HG03280 (cell line): ENCODE data around the gene CACNB4.
A peak's percentile ranks its signal among the peaks of the same experiment; 100 is the strongest.

ENCODE experiments used
- ATAC-seq: cut with Tn5 transposase; IDR thresholded peaks from one replicate; pipeline ENCODE4 v1.9.1; 2021; ENCODE audit warnings: mild to moderate bottlenecking, moderate library complexity; ENCODE audit not compliant: unreplicated experiment

CACNB4 gene

DNA sequence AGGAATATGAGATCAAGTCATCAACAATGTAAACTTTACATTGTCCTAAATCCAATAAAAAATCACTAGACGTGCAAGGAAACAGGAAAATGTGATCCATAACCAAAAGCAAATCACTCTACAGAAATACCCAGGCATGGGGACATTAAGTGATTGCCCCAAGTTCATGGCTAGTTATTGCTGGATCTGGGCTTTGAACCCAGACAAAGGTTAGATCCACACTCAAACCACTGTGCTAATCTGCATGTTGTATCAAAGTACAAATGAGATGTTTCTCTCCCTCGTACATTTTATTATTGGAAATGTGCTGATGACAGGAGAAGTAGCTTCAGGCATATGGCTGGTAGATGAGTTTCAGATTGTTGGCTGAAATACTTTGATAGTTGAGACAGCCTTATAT is 267.9 kb downstream of the CACNB4 start:
- no peak for ATAC-seq

- no peak for ATAC-seq
Measured at GRCh38 chr2:151828890-151829324, 269.9 kb downstream of the CACNB4 start.

DNA sequence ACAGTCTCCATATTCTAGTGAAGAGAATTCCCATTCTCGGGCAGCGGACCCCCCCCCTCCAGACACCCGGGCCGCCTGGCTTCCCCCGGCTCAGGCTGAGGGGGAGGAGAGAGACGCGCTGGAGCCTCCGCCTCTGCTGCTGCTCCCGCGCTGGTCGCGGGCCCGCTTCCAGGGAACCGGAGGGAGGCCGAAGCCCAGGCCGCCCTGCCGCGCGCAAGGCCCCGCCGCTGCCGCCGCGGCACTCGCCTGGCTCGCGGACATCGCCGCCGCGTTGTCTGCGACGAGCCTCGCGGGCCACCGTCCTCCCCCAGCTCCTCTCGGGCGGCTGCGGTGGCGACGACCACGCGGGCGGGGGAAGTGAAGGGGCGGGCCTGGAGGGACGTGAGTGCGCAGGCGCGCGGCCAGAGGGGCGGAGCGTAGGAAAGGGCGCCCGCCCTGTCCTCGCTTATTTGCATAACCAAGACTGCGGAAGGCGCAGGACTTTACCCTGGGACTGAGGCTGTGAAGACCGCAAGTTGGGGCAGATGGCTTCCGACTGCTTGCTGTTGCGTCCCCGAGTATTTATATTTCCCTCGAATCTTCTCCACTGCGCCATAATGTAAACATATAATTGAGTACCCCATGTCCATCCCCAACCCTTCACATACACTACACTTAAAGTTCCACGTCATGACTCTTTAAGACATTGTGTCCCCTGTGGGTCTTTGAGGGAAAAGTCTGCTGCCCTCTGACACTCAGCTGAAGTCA is 270.5 kb downstream of the CACNB4 start, which contains the start of gene ARL5A:
Gene ARL5A (minus strand): TSS at position 279 of the 747 bp plus-strand sequence. CDS start 245 bp downstream, at position 34.
- peak; percentile 95 for ATAC-seq

DNA sequence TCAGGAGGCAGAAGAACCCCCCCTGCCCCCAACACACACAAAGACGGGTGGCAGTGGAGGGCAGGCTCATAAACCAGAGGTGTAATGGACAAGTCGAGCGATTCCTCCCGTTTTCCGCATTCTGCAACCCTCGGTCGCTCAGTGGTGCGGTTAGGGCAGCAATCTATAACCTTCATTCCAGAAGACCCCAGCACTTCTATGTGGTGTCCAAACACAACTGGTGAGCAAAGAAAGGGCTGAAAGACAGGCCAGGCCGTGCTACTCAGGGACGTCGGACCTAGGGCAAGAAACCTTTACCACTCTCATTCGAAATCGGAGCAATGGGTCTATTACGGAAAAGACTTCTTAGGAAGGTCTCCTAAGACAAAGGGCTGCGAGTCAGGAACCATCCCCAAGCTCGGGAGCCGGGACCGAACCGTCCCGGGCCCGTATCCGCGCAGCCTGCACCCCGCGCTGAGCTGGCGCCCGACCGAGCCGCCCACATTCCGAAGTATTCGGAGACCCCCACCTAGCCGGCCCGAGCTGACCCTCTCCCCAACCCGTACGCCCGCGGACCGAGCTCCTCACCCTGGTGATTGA is 271.2 kb downstream of the CACNB4 start:
- peak; percentile 26 for ATAC-seq

DNA sequence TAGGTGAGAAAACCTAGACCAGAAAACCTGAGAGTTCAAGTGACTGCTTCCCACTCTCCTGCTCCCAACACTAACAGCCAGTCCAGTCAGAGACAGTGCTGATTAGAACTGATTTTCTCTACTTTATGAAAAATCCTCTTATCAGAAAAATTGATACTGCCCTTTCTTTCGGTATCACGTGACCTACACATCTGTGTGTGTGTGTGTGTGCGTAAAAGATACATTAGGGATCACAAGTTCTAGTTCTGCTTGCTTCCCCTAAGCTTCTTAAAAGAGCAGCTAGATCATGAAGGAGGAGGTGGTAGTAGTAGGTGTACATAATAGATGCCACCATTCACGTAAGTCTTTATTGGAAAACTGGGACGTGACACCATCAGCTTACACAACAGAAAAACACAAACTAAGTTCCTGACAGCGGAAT is 272.1 kb downstream of the CACNB4 start:
- ATAC-seq = no peak

GRCh38 chr2:151824886-151825285 is 274.0 kb downstream of the CACNB4 start:
- ATAC-seq = no peak

DNA sequence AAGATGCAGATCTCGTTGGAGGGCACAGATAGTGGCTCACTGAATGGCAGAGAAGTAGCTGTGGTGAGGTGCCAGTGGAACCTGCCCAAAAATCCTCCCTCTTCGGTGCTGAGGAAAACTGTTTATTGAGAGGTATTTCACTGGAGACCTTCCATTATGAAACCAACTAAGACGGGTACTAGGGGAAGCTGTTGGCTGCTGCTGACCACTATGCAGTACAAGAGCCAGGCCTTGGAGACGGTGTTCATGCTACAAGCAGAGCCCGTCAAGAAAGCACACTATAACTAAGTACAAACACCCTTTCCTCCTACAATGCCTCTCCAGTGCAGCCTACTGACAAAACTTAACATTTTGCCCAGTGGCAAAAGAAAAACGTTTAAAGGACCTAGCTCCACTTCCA is 275.2 kb downstream of the CACNB4 start:
- no peak for ATAC-seq

- peak; percentile 47 for ATAC-seq
Measured at GRCh38 chr2:151819920-151820319, 278.9 kb downstream of the CACNB4 start.

DNA sequence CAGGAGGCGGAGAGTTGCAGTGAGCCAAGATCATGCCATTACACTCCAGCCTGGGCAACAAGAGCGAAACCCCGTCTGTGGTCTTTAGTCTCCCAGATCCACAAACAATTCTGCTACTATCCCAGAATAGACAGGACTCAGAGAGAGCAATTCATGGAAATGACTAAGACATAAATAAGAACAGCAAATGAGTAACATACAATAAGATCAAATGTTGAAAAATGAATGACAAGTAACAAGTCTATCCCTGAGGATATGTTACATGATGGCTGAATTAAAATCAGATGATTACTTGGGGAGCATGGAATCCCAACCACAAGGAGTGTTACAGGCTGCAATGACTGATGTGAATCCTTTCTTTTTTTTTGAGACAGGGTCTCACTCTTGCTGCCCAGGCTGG is 280.9 kb downstream of the CACNB4 start:
- ATAC-seq = no peak

- no peak for ATAC-seq
Measured at GRCh38 chr2:151816843-151817242, 282.0 kb downstream of the CACNB4 start.

DNA sequence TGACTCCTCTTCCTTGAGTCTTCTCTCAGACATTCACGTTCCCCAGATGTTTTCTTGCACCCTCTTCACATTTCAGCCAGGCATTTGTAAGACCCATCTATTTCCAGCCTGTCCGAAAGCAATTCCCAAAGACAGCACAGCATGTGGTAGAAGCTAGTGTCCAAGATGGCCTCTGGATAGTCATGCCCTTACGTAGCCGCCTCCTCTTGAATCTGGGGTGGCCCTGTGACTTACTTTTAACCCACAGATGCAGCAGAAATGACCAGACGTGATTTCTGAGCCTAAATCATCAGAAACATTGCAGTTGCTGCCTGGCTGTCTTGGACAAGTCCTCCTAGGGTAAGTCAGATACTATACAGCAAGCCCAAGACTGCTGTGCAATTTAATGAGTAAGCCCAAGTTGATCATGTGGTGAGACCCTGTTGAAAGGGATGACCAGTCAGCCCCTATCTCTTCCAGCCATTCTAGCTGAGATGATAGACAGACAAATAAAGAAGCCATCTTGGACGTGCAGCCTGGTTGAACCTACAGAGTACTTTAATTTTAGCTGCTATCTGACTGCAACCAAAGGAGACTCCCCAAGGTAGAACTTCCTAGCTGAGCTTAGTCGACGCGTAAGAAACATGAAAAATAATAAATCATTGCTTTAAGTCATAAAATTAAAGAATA is 282.9 kb downstream of the CACNB4 start:
- no peak for ATAC-seq

DNA sequence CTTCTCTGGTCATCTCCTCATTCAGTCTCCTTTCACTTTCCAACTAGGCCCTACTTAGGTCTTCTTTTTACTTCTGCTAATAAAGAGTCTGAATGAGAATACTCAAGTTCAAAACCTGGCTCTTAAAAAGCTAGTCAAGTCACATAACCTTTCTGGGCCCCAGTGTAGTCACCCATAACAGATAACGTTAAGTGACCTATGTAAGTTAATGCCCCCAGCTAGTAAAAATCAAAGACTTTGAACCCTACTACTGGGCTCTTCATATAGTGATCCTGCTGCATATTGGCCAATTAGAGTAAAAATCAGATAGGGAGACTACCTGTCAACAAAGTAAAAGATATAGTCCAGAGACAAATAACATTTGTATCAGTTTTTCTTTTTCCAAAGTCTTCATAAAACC is 288.4 kb downstream of the CACNB4 start:
- no peak for ATAC-seq

DNA sequence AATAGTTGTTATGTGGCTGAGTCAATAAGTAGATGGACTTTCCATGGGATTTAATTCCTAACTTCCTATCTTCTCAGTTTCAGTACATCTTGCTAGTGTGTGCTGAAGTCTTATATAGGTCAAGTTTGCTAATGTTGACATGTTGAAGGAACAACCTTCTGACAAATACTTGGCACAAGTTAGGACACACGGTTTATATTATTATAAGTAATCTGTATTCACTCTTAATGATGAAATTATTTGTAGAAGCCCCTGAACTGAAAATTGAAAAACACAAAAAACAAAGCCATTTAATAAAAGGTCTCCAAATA is 289.8 kb downstream of the CACNB4 start:
- ATAC-seq = no peak

- ATAC-seq = no peak
Measured at GRCh38 chr2:151808258-151809072, 290.4 kb downstream of the CACNB4 start.

GRCh38 chr2:151805961-151806360 is 292.9 kb downstream of the CACNB4 start:
- no peak for ATAC-seq

- no peak for ATAC-seq
Measured at GRCh38 chr2:151805343-151805742, 293.5 kb downstream of the CACNB4 start.

DNA sequence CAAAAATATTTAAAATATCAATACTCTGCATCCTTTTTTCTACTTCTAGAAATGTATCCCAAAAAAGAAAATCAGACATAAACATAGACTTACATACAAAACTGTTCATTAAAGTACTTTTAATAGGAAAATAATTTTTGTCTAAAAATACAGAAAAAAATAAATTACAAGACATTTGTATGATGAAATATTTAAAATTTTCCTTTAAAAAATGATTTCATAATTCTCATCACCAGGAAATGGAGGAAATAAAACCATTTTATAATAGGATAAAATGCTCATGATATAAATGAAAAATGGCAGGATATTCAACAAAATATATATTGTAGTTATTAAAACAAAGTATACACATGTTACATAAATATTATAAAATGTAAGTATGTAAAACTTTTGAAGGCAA is 295.0 kb downstream of the CACNB4 start:
- no peak for ATAC-seq

- ATAC-seq = no peak
Measured at GRCh38 chr2:151802315-151802714, 296.5 kb downstream of the CACNB4 start.

GRCh38 chr2:151799886-151800292 is 299.0 kb downstream of the CACNB4 start:
- ATAC-seq = no peak

DNA sequence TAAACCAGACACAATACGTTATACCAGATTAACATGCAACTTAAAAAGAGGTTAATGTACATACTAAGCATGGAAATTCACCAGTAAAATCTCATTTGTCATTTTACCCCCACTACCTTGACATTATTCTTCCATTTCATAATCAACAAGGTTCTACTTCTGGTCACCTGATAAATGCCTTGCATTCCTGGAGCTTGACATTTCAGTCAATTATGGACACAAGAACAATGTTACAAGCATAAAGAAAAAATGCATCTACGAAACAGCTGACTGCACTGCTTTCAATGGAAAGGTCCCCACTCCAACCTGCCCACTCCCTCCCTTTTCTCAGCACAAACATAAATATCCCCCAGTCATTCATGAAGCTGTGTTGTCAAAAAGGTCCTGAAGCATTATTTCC is 302.1 kb downstream of the CACNB4 start:
- ATAC-seq = no peak

- ATAC-seq = no peak
Measured at GRCh38 chr2:151795646-151796240, 303.1 kb downstream of the CACNB4 start.
